GM23338 (cell line): ENCODE measurements around the gene GP2. TPM values are rescaled to one million over a fixed set of nuclear protein-coding genes. Genes with fewer than 3 reads are reported as not detected.

Experiments used
- ATAC-seq: fragments of 200-7000 bp; cut with Tn5 transposase; 3 replicates; pipeline ENCODE4 v1.9.1; 2020
- DNase-seq: peaks from one replicate; pipeline ENCODE4 v3.0.0-alpha.2; 2015; ENCODE audit warnings: low spot score
- H2AFZ ChIP-seq: fragments of 200-600 bp; sonication (generic); 2 replicates; pipeline ENCODE4 v1.8.0; 2016; ENCODE audit warnings: antibody characterized with exemption, mild to moderate bottlenecking, moderate library complexity
- H3F3A ChIP-seq: fragments of 200-600 bp; sonication (generic); replicated peaks from 2 replicates; pipeline ENCODE4 v1.8.0; 2017; ENCODE audit warnings: antibody characterized with exemption, mixed run types, low read depth
- H3K27ac ChIP-seq: fragments of 200-600 bp; sonication (generic); 2 replicates; pipeline ENCODE4 v1.6.1; 2016; ENCODE audit warnings: low read depth
- H3K27me3 ChIP-seq: fragments of 200-600 bp; sonication (generic); 2 replicates; pipeline ENCODE4 v1.8.0; 2016; ENCODE audit warnings: mild to moderate bottlenecking, mixed run types, moderate library complexity; ENCODE audit not compliant: insufficient read depth
- H3K36me3 ChIP-seq: fragments of 200-600 bp; sonication (generic); 2 replicates; pipeline ENCODE4 v1.8.0; 2016; ENCODE audit warnings: mild to moderate bottlenecking; ENCODE audit not compliant: insufficient read depth
- H3K4me1 ChIP-seq: fragments of 200-600 bp; sonication (generic); 2 replicates; pipeline ENCODE4 v1.8.0; 2016; ENCODE audit warnings: mild to moderate bottlenecking, moderate library complexity; ENCODE audit not compliant: insufficient read depth
- H3K4me2 ChIP-seq: fragments of 200-600 bp; sonication (generic); 2 replicates; pipeline ENCODE4 v1.7.1; 2017; ENCODE audit warnings: mixed run types
- H3K4me3 ChIP-seq: fragments of 200-600 bp; sonication (generic); 2 replicates; pipeline ENCODE4 v1.6.1; 2016; ENCODE audit warnings: mixed run types
- H3K79me2 ChIP-seq: fragments of 200-600 bp; sonication (generic); replicated peaks from 2 replicates; pipeline ENCODE4 v1.8.0; 2017; ENCODE audit warnings: mild to moderate bottlenecking; ENCODE audit not compliant: insufficient read depth
- H3K9me2 ChIP-seq: fragments of 200-600 bp; sonication (generic); 2 replicates; pipeline ENCODE4 v1.8.0; 2017; ENCODE audit not compliant: insufficient read depth
- H4K20me1 ChIP-seq: fragments of 200-600 bp; sonication (generic); replicated peaks from 2 replicates; pipeline ENCODE4 v1.8.0; 2017; ENCODE audit warnings: mild to moderate bottlenecking; ENCODE audit not compliant: insufficient read depth
- H3K27ac Mint-ChIP-seq: 2 replicates; pipeline ENCODE4 v1.8.0; 2020; ENCODE audit warnings: inconsistent platforms, mild to moderate bottlenecking, moderate library complexity, mixed read lengths
- H3K27me3 Mint-ChIP-seq: 3 replicates; pipeline ENCODE4 v1.8.0; 2022; ENCODE audit warnings: low read depth, mild to moderate bottlenecking, moderate library complexity, mixed read lengths, inconsistent platforms; ENCODE audit not compliant: insufficient read depth, poor library complexity
- H3K36me3 Mint-ChIP-seq: 3 replicates; pipeline ENCODE4 v1.8.0; 2021; ENCODE audit warnings: low read depth, mild to moderate bottlenecking, inconsistent platforms, moderate library complexity, mixed read lengths
- H3K4me1 Mint-ChIP-seq: 3 replicates; pipeline ENCODE4 v1.8.0; 2020; ENCODE audit warnings: mild to moderate bottlenecking, inconsistent platforms, mixed read lengths
- H3K4me3 Mint-ChIP-seq: 3 replicates; pipeline ENCODE4 v1.8.0; 2021; ENCODE audit warnings: moderate library complexity, mild to moderate bottlenecking, inconsistent platforms, mixed read lengths
- H3K9me3 Mint-ChIP-seq: 3 replicates; pipeline ENCODE4 v1.8.0; 2020; ENCODE audit warnings: moderate library complexity, mild to moderate bottlenecking, inconsistent platforms, mixed read lengths
- CREB1 ChIP-seq: fragments of 250-450 bp; sonication (Bioruptor Pico); IDR thresholded peaks from 2 replicates; pipeline ENCODE4 v1.5.0; 2020; ENCODE audit warnings: low read depth, mild to moderate bottlenecking, moderate library complexity
- EZH2 ChIP-seq: fragments of 200-600 bp; sonication (generic); IDR thresholded peaks from one replicate; pipeline ENCODE4 v1.8.0; 2017; ENCODE audit warnings: antibody characterized with exemption, mild to moderate bottlenecking, low read depth; ENCODE audit not compliant: unreplicated experiment
- EZH2phosphoT487 ChIP-seq: fragments of 200-600 bp; sonication (generic); IDR thresholded peaks from one replicate; pipeline ENCODE4 v1.8.1; 2018; ENCODE audit warnings: antibody characterized with exemption; ENCODE audit not compliant: unreplicated experiment
- JUNB ChIP-seq: IDR thresholded peaks from one replicate; pipeline ENCODE4 v1.6.1; 2016; ENCODE audit warnings: antibody characterized with exemption; ENCODE audit not compliant: unreplicated experiment
- NANOG ChIP-seq: IDR thresholded peaks from 2 replicates; pipeline ENCODE4 v1.6.1; 2016; ENCODE audit warnings: antibody characterized with exemption, borderline replicate concordance
- POLR2AphosphoS5 ChIP-seq: IDR thresholded peaks from 2 replicates; pipeline ENCODE4 v1.6.1; 2016; ENCODE audit warnings: antibody characterized with exemption, low read depth
- REST ChIP-seq: IDR thresholded peaks from one replicate; pipeline ENCODE4 v1.6.1; 2018; ENCODE audit warnings: antibody characterized with exemption; ENCODE audit not compliant: unreplicated experiment
- STAT1 ChIP-seq: IDR thresholded peaks from one replicate; pipeline ENCODE4 v1.6.1; 2016; ENCODE audit warnings: antibody characterized with exemption; ENCODE audit not compliant: unreplicated experiment
- ZNF331 ChIP-seq: fragments of 250-450 bp; sonication (Bioruptor Pico); IDR thresholded peaks from 2 replicates; pipeline ENCODE4 v1.5.0; 2020; ENCODE audit warnings: low read depth, mild to moderate bottlenecking, moderate library complexity
- ZNF462 ChIP-seq: fragments of 250-450 bp; sonication (Bioruptor Pico); IDR thresholded peaks from 2 replicates; pipeline ENCODE4 v1.5.0; 2020; ENCODE audit warnings: mild to moderate bottlenecking, moderate library complexity
- polyA plus RNA-seq: library from polyadenylated mRNA; unstranded; fragments of >200 nt; fragmentation: Nextera tagmentation; extraction: Ambion mirVana; gene quantifications from 2 replicates; pipeline ENCODE4 v1.2.1, GENCODE V29; 2016
- total RNA-seq: library from RNA; depleted of rRNA; stranded (reverse); fragments of >200 nt; shearing (Covaris generic); gene quantifications from 2 replicates; pipeline ENCODE4 v1.2.3, GENCODE V29; 2014
- TF ChIP-seq, protein P1 (sequence below), 2 experiments: fragments of 200-600 bp in 1 of 2; sonication (generic) in 1 of 2; conservative IDR thresholded peaks; 2 replicates each; pipeline versions ENCODE4 v1.5.1 to v1.6.1; 2016 to 2017; ENCODE audit warnings: antibody characterized with exemption in 2 of 2, low read depth in 2 of 2, mild to moderate bottlenecking in 2 of 2, moderate library complexity in 1 of 2
- TF ChIP-seq, protein P2 (sequence below): IDR thresholded peaks from 2 replicates; pipeline ENCODE4 v1.6.1; 2016; ENCODE audit warnings: antibody characterized with exemption

The GP2 gene
- total and polyA plus RNA-seq, 2 experiments from 2014 or later, result not detected

DNA sequence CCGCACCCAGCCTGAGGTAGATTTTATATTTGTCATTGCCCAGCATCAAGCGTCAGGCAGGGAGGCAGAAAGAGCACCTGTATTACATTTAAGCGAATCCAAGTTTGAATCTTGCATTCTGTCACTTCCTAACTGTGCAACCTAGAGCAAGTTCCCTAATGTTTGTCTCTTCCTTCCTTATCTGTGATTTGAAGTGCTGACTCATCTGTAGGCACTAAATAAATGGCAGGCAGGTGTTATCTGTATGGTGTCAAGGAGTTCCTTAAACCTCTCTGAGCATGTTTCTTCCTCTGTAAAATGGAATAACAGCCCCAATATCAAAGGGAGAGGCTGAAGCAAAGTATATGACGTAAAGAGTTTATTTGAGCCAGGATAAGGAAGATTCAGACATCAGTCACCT lies 24.3 kb downstream of the GP2 start (continued):
- TF ChIP-seq ZNF462 (CRISPR knock-in tag), result no peak
- TF ChIP-seq, protein P1, sequence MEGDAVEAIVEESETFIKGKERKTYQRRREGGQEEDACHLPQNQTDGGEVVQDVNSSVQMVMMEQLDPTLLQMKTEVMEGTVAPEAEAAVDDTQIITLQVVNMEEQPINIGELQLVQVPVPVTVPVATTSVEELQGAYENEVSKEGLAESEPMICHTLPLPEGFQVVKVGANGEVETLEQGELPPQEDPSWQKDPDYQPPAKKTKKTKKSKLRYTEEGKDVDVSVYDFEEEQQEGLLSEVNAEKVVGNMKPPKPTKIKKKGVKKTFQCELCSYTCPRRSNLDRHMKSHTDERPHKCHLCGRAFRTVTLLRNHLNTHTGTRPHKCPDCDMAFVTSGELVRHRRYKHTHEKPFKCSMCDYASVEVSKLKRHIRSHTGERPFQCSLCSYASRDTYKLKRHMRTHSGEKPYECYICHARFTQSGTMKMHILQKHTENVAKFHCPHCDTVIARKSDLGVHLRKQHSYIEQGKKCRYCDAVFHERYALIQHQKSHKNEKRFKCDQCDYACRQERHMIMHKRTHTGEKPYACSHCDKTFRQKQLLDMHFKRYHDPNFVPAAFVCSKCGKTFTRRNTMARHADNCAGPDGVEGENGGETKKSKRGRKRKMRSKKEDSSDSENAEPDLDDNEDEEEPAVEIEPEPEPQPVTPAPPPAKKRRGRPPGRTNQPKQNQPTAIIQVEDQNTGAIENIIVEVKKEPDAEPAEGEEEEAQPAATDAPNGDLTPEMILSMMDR (conservative IDR thresholded peaks at IDR 0.05; ENCODE audit: low read depth in 2 of 2), result no peak

DNA sequence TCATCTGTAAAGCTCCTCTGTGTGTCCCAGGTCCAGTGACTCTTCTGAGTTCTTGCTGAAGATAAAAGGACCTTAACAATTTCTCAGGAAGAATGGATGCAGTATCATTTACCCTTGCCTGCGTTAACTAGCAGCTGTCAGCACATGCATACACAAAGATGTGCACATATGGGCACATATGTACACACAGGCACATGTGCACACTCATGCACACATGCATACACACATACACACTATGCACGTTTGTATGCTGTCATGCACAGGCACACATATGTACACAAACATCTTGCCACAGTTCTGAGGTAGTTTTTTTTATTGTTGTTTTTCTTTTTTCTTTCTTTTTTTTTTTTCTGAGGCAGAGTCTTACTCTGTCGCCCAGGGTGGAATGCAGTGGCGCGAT lies 24.9 kb downstream of the GP2 start:
- H3K27ac ChIP-seq, result no peak overlapping the region

More for the DNA sequence above, 24.9 kb downstream of the GP2 start:
- no peak overlapping the region for H3K27ac Mint-ChIP-seq
- H3K4me3 Mint-ChIP-seq, result no peak overlapping the region
- Histone ChIP-seq H3K79me2 (no peaks in the 10 kb centered on the region), H3K27me3 (no peaks in the 10 kb centered on the region), H4K20me1 (no peaks in the 10 kb centered on the region), H3K4me3 (no peak overlapping the region), H2AFZ (no peak overlapping the region), H3F3A (no peaks in the 10 kb centered on the region), H3K4me1 (no peaks in the 10 kb centered on the region), H3K9me2 (no peaks in the 10 kb centered on the region), H3K36me3 (no peaks in the 10 kb centered on the region), H3K4me2 (no peak overlapping the region)
- peaks cover 9% of the 10 kb centered on the region for H3K27me3 Mint-ChIP-seq
- DNase-seq (no peak), ATAC-seq (no peak)
- H3K9me3 Mint-ChIP-seq, result no peaks in the 10 kb centered on the region
- no peaks in the 10 kb centered on the region for H3K36me3 Mint-ChIP-seq
- H3K4me1 Mint-ChIP-seq, result no peaks in the 10 kb centered on the region; the same call in 2 of the 3 replicates
- no peak for TF ChIP-seq JUNB
- no peak for TF ChIP-seq ZNF331 (CRISPR knock-in tag)
- TF ChIP-seq POLR2AphosphoS5, result no peak
- no peak for TF ChIP-seq CREB1 (CRISPR knock-in tag)
- TF ChIP-seq EZH2, result no peak
- TF ChIP-seq REST, result no peak
- TF ChIP-seq STAT1, result no peak
- no peak for TF ChIP-seq EZH2phosphoT487
- TF ChIP-seq, protein P2, sequence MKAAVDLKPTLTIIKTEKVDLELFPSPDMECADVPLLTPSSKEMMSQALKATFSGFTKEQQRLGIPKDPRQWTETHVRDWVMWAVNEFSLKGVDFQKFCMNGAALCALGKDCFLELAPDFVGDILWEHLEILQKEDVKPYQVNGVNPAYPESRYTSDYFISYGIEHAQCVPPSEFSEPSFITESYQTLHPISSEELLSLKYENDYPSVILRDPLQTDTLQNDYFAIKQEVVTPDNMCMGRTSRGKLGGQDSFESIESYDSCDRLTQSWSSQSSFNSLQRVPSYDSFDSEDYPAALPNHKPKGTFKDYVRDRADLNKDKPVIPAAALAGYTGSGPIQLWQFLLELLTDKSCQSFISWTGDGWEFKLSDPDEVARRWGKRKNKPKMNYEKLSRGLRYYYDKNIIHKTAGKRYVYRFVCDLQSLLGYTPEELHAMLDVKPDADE, result no peak
- no peak for TF ChIP-seq NANOG
